K562 (cell line): ENCODE results near the gene PRXL2B. TPM values are rescaled to one million over a fixed set of nuclear protein-coding genes. Genes with fewer than 3 reads are reported as not detected.

Experiments
- ATF1 ChIP-seq, 2 experiments: fragments of 450-650 bp in 1 of 2; IDR thresholded peaks; 2 replicates each; pipeline ENCODE4 v1.6.1; 2016; ENCODE audit warnings: missing compliant biosample characterization in 1 of 2, missing genetic modification characterization in 1 of 2
- BMI1 ChIP-seq: fragments of 150-350 bp; IDR thresholded peaks from 2 replicates; pipeline ENCODE4 v1.6.1; 2014; ENCODE audit warnings: low read length
- CBX1 ChIP-seq: sonication (generic); IDR thresholded peaks from 2 replicates; pipeline ENCODE4 v1.6.1; 2016; ENCODE audit warnings: antibody characterized with exemption, low read depth, mild to moderate bottlenecking
- GATAD2B ChIP-seq: fragments of 450-650 bp; IDR thresholded peaks from 2 replicates; pipeline ENCODE4 v1.6.1; 2017; ENCODE audit warnings: mild to moderate bottlenecking, borderline replicate concordance
- HCFC1 ChIP-seq: IDR thresholded peaks from 2 replicates; pipeline ENCODE4 v1.6.1; 2012; ENCODE audit warnings: low read depth, low read length, improper control_type of control experiment
- HES1 ChIP-seq: fragments of 450-650 bp; IDR thresholded peaks from 2 replicates; pipeline ENCODE4 v1.6.1; 2016; ENCODE audit warnings: low read depth, mild to moderate bottlenecking, moderate library complexity
- HINFP ChIP-seq: fragments of 450-650 bp; conservative IDR thresholded peaks from 2 replicates; pipeline ENCODE4 v1.6.1; 2016; ENCODE audit warnings: missing genetic modification characterization, low read depth, mild to moderate bottlenecking, control low read depth, missing compliant biosample characterization
- HMG20B ChIP-seq: fragments of 250-450 bp; sonication (Bioruptor Pico); IDR thresholded peaks from 2 replicates; pipeline ENCODE4 v1.5.0; 2021; ENCODE audit warnings: mild to moderate bottlenecking
- JUND ChIP-seq, 2 experiments: IDR thresholded peaks; 2 replicates in 1 of 2; 3 replicates in 1 of 2; pipeline ENCODE4 v1.6.1; 2011; ENCODE audit warnings: borderline replicate concordance in 2 of 2, low read depth in 2 of 2, low read length in 2 of 2, improper control_type of control experiment in 1 of 2, missing biosample characterization in 1 of 2, missing genetic modification characterization in 1 of 2, missing genetic modification reagents in 1 of 2
- MAZ ChIP-seq, 2 experiments: fragments of 450-650 bp in 1 of 2; sonication (generic) in 1 of 2; formaldehyde crosslinking; IDR thresholded peaks in 1 of 2; conservative IDR thresholded peaks in 1 of 2; 2 replicates each; pipeline versions ENCODE4 v1.4.0 to v1.5.0; 2020; ENCODE audit warnings: mild to moderate bottlenecking in 1 of 2, missing genetic modification reagents in 1 of 2
- MECOM ChIP-seq: fragments of 250-450 bp; sonication (Bioruptor Pico); IDR thresholded peaks from 2 replicates; pipeline ENCODE4 v1.8.0; 2022; ENCODE audit warnings: inconsistent platforms
- NCOA1 ChIP-seq: fragments of 450-650 bp; IDR thresholded peaks from 2 replicates; pipeline ENCODE4 v1.6.1; 2016; ENCODE audit warnings: low read depth
- NR2C1 ChIP-seq, 2 experiments: fragments of 450-650 bp; IDR thresholded peaks; 2 replicates each; pipeline ENCODE4 v1.6.1; 2017; ENCODE audit warnings: mild to moderate bottlenecking in 2 of 2, antibody characterized with exemption in 1 of 2, inconsistent platforms in 1 of 2, missing compliant biosample characterization in 1 of 2, missing genetic modification characterization in 1 of 2
- PHTF2 ChIP-seq: fragments of 250-450 bp; sonication (Bioruptor Pico); IDR thresholded peaks from 2 replicates; pipeline ENCODE4 v1.5.0; 2021; ENCODE audit warnings: mild to moderate bottlenecking
- POLR2H ChIP-seq: IDR thresholded peaks from 2 replicates; pipeline ENCODE4 v1.6.1; 2016; ENCODE audit warnings: missing genetic modification characterization, low read depth, mild to moderate bottlenecking, control low read depth, missing compliant biosample characterization, moderate library complexity
- SAFB2 ChIP-seq: fragments of 200-400 bp; formaldehyde crosslinking; IDR thresholded peaks from 2 replicates; pipeline ENCODE4 v1.6.1; 2018; ENCODE audit warnings: borderline replicate concordance, low read length, low read depth, moderate library complexity; ENCODE audit not compliant: severe bottlenecking
- SRF ChIP-seq, 2 experiments: fragments of 250-450, 450-650 bp in 1 of 2; sonication (Bioruptor Pico) in 1 of 2; sonication (generic) in 1 of 2; formaldehyde crosslinking; IDR thresholded peaks; 2 replicates each; pipeline versions ENCODE4 v1.5.0 to v1.5.1; 2020 to 2022; ENCODE audit warnings: mild to moderate bottlenecking in 1 of 2, missing genetic modification reagents in 1 of 2
- TAF15 ChIP-seq: fragments of 200-400 bp; formaldehyde crosslinking; IDR thresholded peaks from 2 replicates; pipeline ENCODE4 v1.6.1; 2017; ENCODE audit warnings: mild to moderate bottlenecking, low read depth, low read length, moderate library complexity
- TBP ChIP-seq: optimal IDR thresholded peaks from 2 replicates; pipeline ENCODE3; 2011; ENCODE audit warnings: low read depth, low read length, improper control_type of control experiment
- ZNF165 ChIP-seq: fragments of 250-450 bp; sonication (Bioruptor Pico); IDR thresholded peaks from 2 replicates; pipeline ENCODE4 v1.4.0; 2020; ENCODE audit warnings: borderline replicate concordance
- ZNF174 ChIP-seq: fragments of 250-450 bp; sonication (Bioruptor Pico); IDR thresholded peaks from 2 replicates; pipeline ENCODE4 v1.4.0; 2020; ENCODE audit warnings: mild to moderate bottlenecking
- ZNF224 ChIP-seq: sonication (generic); formaldehyde crosslinking; IDR thresholded peaks from 2 replicates; pipeline ENCODE4 v1.8.0; 2022; ENCODE audit warnings: mild to moderate bottlenecking, missing genetic modification reagents
- ZNF785 ChIP-seq: fragments of 250-450 bp; sonication (Bioruptor Pico); IDR thresholded peaks from 2 replicates; pipeline ENCODE4 v1.4.0; 2020; ENCODE audit warnings: mild to moderate bottlenecking
- polyA plus RNA-seq, 8 experiments: library from polyadenylated mRNA; depleted of rRNA in 4 of 8; stranded (reverse) in 5 of 8; unstranded in 3 of 8; fragments of >200 nt; fragmentation: Nextera tagmentation in 2 of 8; fragmentation: Illumina TruSeq in 1 of 8; extraction: Ambion mirVana in 2 of 8; extraction: Trizol in 1 of 8; gene quantifications; 2 replicates each; pipeline versions ENCODE4 v1.2.1 to v1.2.3, GENCODE V29; 2011 to 2014; ENCODE audit warnings: inconsistent platforms in 1 of 8, missing spikeins in 1 of 8
- total RNA-seq, 7 experiments: library from RNA; depleted of rRNA in 6 of 7; stranded (reverse); fragments of >200 nt in 6 of 7; fragmentation: Illumina TruSeq in 2 of 7; extraction: Trizol in 2 of 7; gene quantifications; 2 replicates each; pipeline versions ENCODE4 v1.2.1 to v1.2.3, GENCODE V29; 2011 to 2021; ENCODE audit warnings: low replicate concordance in 1 of 7
- TF ChIP-seq, protein P1 (sequence below), 3 experiments: IDR thresholded peaks in 2 of 3; conservative IDR thresholded peaks in 1 of 3; 2 replicates each; pipeline ENCODE4 v1.5.1; 2011 to 2012; ENCODE audit warnings: low read length in 3 of 3, mild to moderate bottlenecking in 3 of 3, control low read depth in 2 of 3, improper control_type of control experiment in 1 of 3, inconsistent platforms in 1 of 3, low read depth in 1 of 3, mixed read lengths in 1 of 3, moderate library complexity in 1 of 3; ENCODE audit not compliant: insufficient read depth in 2 of 3

PRXL2B gene
- total and polyA plus RNA-seq, 9 of the 15 experiments (the other 6 are each of a cell fraction or from before 2014, with no cell fraction given), result 0.99 to 25.3 (median 11.8) TPM

DNA sequence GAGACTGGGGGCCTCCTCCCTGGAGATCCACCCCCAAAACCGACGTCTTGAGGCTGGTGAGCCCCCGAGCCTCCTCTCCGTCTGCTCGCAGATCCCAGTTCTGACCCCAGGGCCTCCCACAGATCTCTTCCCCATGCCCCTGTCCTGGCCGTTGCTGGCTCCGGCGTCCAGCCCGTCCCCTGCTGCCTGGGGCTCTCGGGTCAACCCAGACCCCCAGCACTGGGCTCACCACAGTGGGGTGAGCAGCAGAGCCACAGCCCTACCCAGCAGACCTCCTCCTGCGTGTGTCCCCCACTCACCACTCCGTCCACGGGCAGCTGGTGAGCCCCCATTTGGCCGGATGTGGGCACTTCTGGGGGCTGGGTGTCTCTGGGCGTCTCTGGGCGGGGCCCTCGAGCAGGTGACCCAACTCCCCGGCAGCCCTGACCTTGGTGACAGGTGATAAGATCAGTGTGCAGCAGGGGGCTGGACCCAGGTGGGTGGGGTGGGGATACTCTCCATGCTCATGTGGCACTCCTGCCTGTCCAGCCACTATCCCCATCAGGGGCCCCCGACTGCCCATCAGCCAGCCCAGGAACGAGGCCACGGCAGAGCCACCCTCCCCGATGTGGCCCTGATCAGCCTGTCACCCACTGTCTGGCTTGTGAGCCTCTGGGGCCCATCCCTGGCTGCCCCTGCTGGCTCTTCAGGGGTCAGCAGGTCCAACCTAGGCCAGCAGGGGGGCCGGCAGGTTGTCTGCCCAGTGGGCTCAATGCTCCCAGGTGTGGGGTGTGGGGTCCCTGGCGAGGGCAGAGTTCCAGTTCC is 29.7 kb upstream of the PRXL2B start (continued):
- TF ChIP-seq HINFP (tag) (no peak), ZNF785 (CRISPR knock-in tag) (no peak), TBP (no peak), ZNF174 (no peak), JUND (IDR thresholded peaks at IDR 0.05; ENCODE audit: borderline replicate concordance, low read depth, low read length) (no peak), JUND (tag; IDR thresholded peaks at IDR 0.05; ENCODE audit: borderline replicate concordance, low read depth, low read length) (no peak), TAF15 (no peak), PHTF2 (no peak), ZNF165 (CRISPR knock-in tag) (no peak), NR2C1 (IDR thresholded peaks at IDR 0.05) (no peak), NR2C1 (tag; IDR thresholded peaks at IDR 0.05) (peak; percentile 39; the same call in 1 of the 2 replicates), HCFC1 (no peak), MECOM (no peak), GATAD2B (no peak), POLR2H (tag) (no peak), HMG20B (no peak), ATF1 (CRISPR knock-in tag; IDR thresholded peaks at IDR 0.05) (no peak), ATF1 (tag; IDR thresholded peaks at IDR 0.05) (0 out of 2 replicates have a peak, but pooled peaks have one; percentile 26), SRF (CRISPR knock-in tag; IDR thresholded peaks at IDR 0.05) (no peak), SAFB2 (no peak), NCOA1 (no peak), ZNF224 (CRISPR knock-in tag) (no peak), HES1 (no peak), CBX1 (0 out of 2 replicates have a peak, but pooled peaks have one; percentile 24), MAZ (CRISPR knock-in tag; conservative IDR thresholded peaks at IDR 0.05 in 1 of 2, IDR thresholded peaks at IDR 0.05 in 1 of 2) (peak in 1 of 2 experiments; percentile 62; a peak in 1 of 4 replicates), BMI1 (no peak)
- TF ChIP-seq, protein P1, sequence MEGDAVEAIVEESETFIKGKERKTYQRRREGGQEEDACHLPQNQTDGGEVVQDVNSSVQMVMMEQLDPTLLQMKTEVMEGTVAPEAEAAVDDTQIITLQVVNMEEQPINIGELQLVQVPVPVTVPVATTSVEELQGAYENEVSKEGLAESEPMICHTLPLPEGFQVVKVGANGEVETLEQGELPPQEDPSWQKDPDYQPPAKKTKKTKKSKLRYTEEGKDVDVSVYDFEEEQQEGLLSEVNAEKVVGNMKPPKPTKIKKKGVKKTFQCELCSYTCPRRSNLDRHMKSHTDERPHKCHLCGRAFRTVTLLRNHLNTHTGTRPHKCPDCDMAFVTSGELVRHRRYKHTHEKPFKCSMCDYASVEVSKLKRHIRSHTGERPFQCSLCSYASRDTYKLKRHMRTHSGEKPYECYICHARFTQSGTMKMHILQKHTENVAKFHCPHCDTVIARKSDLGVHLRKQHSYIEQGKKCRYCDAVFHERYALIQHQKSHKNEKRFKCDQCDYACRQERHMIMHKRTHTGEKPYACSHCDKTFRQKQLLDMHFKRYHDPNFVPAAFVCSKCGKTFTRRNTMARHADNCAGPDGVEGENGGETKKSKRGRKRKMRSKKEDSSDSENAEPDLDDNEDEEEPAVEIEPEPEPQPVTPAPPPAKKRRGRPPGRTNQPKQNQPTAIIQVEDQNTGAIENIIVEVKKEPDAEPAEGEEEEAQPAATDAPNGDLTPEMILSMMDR (IDR thresholded peaks at IDR 0.05 in 2 of 3, conservative IDR thresholded peaks at IDR 0.05 in 1 of 3; ENCODE audit: insufficient read depth in 2 of 3, low read depth in 1 of 3, low read length in 3 of 3), result peak in 2 of 3 experiments; percentile 35 to 51; a peak in 4 of 6 replicates
